ENCODE results near the gene GSTP1.
A peak's percentile ranks its signal among the peaks of the same experiment; 100 is the strongest.
"Not testable (repeated sequence)": the region's sequence is repeated elsewhere in the genome, so short reads cannot be mapped to it uniquely, and the experiment has no call there.

Gene GSTP1

DNA sequence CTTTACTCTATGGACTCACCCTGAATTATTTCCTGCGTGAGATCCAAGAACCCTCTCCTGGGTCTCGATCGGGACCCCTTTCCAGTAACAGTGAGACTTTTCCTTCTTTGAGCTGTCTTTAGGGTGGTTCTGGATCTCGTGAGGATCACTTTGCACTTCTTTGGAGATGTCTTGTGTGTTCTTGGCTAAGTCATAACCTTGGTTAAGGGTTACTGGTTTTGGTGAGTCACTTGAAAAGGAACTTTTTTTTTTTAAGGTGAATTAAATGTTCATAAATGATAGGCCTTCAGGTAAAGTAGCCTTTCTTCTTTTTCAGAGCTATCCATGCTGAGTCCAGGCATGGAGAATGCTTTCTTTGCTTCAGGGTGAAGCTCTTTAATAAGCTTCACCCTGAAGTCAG is 19.4 kb upstream of the GSTP1 start:
- DNase-seq, result no peak

DNA sequence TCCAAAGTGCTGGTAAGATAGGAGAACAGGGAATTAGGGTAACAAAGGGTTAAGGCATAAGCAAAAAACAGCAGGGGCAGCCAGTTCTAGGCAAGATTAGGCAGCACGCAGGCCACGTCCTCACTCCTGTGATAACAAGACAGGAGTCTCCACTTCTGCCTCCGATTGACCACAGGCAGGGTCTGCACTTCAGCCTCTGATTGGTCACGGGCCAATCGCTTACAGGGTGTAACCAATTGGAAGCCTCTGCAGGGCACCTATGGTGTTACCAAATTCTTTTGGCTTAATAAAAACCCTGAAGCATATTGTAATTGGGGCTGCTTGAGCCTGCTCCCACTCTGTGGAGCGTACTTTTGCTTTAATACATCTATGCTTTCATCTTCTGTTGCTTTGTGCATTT is 12.2 kb upstream of the GSTP1 start:
- DNase-seq, result no peak

DNA sequence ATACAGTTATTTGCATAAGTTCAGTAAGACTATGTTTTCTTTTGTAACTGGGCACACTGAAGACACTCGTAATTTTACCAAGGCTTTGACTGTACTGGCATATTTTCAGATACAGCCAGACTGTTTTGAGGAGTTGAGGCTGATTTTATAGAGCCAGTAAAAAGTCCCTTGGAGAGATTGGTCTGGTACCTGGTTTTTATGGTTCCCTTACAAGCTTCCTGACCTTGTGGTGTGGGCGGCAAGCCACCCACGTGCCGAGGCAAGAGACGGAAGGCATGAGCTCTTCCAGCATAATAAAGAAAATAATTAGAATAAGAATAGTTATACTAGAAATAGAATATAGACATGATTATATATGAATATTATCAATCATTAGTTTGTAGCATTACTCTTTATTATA is 11.3 kb upstream of the GSTP1 start:
- no peak for DNase-seq

DNA sequence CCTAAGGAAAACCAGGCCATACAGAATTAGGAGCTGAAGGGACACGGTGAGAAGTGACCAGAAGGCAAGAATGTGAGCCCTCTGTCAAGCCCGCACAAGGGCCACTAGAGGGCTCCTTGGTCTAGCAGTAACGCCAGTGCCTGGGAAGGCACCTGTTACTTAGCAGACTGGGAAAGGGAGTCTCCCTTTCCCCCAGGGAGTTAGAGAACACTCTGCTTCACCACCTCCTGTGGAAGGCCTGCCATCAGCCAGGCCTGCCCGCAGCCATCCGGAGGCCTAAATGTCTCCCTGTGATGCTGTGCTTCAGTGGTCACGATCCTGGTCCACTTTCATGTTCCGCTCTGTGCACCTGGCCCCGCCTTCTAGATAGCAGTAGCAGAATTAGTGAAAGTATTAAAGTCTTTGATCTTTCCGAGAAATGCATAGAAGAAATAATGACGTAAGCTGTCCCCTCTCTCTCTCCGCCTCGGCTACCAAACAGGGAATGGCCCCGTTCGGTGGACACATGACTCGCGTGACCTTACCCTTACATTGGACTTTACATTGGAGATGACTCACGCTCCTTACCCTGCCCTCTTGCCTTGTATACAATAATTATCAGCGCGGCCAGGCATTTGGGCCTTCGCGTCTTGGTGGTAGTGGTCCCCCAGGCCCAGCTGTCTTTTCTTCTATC is 10.7 kb upstream of the GSTP1 start:
- peak in 1 of 6 experiments; percentile 7 for DNase-seq

DNA sequence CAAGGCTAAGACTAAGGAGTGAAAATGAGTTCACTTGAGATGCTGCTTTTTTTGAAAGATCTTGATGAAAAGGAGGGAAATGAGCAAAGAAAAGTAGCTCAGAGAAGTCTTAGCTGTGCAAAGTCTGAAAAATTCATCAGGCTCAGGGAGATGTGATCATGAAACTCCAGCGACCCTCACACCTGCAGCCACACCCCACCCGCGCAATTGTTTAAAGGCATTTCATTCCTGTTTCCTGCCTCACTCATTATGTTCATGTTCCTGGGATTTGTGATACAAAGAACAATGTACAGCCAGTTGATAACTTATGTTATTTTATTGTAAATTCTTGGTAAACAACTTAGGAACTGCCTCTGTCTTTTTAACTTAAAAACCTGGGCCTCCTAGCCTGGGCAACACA is 8.7 kb upstream of the GSTP1 start:
- no peak for DNase-seq

DNA sequence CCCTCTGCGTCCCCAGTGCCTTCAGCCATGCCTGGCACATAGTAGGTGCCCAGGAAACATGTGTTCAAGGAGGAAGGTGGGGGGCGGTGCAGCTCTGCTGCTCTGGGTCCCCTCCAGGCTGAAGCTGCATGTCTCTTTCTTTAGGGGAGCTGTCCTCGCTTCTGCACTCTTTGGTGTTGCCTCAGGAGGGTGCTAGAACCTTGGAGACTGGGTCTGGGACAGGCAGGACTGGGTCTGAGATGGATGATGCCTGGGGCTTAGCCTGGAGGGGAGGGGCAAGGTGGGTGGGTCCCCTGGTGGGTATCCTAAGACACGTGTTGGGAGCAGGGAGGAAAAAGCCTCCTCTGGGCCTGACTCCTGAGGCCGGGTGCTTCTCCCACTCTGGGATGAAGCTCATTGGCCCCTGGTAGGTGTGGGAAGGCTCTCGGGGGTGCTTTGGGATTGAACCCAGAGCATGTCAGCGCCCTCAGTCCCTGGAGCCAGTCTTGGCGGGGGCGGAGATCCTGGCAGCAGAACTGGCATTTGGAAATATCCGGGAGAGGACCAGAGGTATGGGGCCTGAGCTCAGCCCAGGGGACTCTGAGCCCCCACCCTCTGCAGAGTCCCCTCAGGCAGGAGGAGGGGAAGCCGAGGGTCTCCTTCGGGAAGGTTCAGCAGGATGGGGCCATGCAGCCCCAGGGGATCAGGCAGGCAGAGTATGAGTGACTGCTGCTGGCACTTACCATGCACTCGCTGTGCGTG is 6.7 kb upstream of the GSTP1 start:
- DNase-seq, result no peak

DNA sequence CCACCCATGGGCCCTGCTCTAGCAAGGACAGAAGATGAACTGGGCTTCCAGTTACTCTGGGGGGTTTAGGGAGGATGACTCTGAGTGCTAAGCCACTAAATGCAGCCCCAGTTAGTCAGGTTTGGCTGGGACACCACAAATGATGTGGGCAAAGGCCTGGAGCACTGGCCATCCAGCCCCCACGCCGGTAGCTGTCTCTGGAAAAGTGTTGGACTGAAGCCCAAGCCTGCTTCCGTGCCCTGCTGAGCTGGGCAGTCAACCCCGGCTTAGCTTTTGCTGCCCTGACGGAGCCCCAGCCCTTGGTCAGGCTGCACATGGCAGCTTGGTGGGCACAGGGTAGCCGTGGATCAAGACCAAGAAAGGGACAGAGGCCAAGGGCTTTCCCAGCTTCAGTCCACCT is 5.7 kb upstream of the GSTP1 start:
- no peak for DNase-seq

DNA sequence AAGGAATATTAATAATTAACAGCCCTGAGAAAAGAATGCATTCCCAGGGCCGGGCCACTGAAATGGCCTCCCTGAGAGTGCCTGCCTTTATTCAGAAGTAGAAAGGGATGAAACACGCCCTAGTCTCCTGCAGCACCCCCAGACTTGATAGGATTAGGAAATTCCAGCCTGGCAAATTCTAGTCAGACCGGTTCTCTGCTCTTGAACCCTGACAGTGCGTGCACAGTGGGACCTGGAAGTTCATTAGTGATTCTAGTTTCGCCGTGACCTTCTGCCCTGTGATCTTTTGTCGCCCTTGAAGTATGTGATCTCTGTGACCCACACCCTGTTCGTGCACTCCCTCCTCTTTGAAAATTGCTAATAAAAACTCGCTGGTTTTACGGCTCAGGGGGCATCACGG is 2.1 kb upstream of the GSTP1 start:
- no peak for DNase-seq

DNA sequence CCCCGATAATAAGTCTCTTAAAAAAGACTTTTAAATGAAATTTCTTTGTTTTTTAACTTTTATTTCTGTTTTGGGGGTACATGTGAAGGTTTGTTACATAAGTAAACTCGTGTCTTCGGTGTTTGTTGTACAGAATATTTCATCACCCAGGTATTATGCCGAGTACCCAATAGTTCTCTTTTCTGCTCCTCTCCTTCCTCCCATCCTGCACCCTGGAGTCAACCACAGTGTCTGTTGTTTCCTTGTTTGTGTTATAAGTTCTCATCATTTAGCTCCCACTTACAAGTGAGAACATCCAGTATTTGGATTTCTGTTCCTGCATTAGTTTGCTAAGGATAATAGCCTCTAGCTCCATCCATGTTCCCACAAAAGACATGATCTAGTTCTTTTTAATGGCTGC is 1.6 kb upstream of the GSTP1 start:
- no peak for DNase-seq

DNA sequence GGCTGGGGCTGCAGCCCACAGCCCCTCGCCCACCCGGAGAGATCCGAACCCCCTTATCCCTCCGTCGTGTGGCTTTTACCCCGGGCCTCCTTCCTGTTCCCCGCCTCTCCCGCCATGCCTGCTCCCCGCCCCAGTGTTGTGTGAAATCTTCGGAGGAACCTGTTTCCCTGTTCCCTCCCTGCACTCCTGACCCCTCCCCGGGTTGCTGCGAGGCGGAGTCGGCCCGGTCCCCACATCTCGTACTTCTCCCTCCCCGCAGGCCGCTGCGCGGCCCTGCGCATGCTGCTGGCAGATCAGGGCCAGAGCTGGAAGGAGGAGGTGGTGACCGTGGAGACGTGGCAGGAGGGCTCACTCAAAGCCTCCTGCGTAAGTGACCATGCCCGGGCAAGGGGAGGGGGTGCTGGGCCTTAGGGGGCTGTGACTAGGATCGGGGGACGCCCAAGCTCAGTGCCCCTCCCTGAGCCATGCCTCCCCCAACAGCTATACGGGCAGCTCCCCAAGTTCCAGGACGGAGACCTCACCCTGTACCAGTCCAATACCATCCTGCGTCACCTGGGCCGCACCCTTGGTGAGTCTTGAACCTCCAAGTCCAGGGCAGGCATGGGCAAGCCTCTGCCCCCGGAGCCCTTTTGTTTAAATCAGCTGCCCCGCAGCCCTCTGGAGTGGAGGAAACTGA is 731 bp downstream of the GSTP1 start:
- peak in 3 of 6 experiments; percentile 22 to 50 (median 43) for DNase-seq

DNA sequence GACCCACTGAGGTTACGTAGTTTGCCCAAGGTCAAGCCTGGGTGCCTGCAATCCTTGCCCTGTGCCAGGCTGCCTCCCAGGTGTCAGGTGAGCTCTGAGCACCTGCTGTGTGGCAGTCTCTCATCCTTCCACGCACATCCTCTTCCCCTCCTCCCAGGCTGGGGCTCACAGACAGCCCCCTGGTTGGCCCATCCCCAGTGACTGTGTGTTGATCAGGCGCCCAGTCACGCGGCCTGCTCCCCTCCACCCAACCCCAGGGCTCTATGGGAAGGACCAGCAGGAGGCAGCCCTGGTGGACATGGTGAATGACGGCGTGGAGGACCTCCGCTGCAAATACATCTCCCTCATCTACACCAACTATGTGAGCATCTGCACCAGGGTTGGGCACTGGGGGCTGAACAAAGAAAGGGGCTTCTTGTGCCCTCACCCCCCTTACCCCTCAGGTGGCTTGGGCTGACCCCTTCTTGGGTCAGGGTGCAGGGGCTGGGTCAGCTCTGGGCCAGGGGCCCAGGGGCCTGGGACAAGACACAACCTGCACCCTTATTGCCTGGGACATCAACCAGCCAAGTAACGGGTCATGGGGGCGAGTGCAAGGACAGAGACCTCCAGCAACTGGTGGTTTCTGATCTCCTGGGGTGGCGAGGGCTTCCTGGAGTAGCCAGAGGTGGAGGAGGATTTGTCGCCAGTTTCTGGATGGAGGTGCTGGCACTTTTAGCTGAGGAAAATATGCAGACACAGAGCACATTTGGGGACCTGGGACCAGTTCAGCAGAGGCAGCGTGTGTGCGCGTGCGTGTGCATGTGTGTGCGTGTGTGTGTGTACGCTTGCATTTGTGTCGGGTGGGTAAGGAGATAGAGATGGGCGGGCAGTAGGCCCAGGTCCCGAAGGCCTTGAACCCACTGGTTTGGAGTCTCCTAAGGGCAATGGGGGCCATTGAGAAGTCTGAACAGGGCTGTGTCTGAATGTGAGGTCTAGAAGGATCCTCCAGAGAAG is 1.6 kb downstream of the GSTP1 start:
- peak in 2 of 6 experiments; percentile 15 to 37 for DNase-seq

DNA sequence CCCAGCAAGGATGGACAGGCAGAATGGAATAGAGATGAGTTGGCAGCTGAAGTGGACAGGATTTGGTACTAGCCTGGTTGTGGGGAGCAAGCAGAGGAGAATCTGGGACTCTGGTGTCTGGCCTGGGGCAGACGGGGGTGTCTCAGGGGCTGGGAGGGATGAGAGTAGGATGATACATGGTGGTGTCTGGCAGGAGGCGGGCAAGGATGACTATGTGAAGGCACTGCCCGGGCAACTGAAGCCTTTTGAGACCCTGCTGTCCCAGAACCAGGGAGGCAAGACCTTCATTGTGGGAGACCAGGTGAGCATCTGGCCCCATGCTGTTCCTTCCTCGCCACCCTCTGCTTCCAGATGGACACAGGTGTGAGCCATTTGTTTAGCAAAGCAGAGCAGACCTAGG is 2.3 kb downstream of the GSTP1 start:
- DNase-seq, result no peak

DNA sequence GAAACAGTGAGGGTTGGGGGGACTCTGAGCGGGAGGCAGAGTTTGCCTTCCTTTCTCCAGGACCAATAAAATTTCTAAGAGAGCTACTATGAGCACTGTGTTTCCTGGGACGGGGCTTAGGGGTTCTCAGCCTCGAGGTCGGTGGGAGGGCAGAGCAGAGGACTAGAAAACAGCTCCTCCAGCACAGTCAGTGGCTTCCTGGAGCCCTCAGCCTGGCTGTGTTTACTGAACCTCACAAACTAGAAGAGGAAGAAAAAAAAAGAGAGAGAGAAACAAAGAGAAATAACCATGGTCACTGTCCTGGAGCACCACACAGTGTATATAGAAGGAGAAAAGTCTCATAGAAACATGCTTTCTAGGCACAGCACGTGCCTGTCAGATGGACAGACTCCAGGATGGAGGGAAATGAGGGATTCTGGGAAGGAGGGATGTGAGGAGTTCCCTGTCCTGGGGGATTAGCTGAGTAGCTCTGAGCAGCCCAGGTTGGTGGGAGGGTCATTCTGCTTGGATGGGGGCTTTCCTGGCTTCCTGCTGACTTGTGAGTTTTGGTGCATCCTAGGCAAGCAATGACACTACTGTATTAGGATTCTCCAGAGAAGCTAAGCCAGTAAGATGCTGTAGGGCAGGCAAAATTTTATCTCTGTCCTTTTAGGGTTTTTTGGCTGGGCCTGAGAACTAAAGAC is 3.1 kb downstream of the GSTP1 start:
- no peak for DNase-seq

DNA sequence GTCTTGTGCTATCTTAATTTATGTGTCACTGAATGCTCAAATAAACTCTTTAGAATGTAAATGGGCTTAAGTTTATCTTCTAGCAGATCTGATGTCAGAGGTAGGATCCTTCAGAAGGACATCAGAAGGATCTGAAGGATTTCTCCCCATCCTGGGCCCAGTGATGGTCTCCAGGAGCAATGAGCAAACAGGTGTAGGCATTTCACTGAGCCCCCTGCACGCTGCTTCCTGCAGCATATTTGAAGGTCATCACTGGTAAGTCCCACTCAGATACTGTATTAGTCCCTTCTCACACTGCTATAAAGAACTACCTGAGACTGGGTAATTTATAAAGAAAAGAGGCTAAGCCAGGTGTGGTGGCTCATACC is 4.5 kb downstream of the GSTP1 start:
- DNase-seq, result no peak

DNA sequence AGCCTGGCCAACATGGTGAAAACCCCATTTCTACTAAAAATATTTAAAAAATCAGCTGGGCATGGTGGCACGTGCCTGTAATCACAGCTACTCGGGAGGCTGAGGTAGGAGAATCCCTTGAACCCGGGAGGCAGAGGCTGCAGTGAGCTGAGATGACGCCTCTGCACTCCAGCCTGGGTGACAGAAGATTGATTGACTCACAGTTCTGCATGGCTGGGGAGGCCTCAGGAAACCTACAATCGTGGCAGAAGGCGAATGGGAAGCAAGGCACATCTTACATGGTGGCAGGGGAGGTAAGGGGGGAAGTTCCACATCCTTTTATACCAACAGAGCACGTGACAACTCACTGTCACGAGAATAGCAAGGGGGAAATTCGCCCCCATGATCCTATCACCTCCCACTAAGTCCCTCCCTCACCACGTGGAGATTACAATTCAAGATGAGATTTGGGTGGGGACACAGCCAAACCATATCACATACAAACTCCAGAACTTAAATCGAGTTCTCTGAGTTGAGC is 5.3 kb downstream of the GSTP1 start:
- not testable (repeated sequence) for DNase-seq

DNA sequence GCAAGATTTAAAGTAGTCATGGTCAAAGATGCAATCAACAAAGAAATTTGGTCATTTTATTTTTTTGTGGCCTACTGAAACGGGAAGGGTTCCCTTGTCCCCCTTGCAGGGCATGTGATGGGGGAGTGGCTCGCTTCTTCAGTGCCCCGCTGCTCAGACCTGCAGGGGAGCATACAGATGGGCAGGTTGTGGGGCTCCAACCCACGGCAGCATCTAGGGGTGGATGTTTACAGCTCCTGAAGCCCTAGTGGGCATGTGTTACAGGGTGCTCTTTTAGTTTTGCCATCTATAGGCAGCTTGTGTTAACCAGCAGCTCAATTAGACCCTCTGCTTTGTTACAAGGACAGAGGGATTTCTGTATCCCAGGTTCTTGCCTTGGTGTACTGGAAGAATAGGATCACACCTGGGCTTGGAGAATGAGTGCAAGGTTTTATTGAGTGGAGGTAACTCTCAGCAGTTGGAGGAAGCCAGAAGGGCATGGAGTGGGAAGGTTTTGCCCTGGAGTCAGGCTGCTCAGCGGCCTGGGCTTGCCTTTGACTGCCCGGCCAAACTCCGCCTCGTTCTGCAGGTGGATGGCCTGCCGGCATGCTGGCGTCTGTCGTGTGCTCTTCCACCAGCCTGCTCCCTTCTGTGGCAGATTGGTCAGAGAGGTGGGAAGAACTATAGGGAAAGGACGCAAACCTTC is 9.4 kb downstream of the GSTP1 start:
- DNase-seq, result no peak

DNA sequence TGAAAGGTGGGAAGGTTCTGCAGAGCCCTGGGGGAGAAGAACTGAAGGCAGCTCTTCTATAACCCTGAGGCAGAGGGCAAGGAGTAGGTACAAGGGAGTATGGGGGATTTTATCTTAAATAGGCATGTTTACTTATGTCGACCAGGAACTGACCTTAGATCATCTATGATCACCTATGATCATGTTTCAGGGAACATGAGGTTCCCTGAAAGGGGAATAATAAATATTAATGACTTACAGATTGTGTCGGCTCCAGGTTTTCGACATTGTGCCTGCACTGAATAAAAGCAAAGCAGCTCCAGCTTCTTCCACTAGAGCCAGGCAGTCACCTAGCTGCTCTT is 9.9 kb downstream of the GSTP1 start:
- DNase-seq, result no peak

DNA sequence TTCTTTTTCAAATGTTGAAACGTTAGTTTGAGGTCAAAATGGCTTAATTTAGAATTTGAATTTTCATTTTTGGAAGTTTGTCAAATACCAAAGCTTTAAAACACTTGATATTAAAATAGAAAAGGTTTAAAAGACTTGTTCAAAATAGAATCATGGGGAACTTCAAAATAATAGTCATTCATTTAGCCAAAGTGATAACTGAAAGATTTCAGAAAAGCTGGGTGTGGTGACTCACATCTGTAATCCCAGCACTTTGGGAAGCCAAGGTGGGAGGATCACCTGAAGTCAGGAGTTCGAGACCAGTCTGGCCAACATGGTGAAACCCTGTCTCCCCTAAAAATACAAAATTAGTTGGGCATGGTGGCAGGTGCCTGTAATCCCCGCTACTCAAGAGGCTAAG is 10.9 kb downstream of the GSTP1 start:
- no peak for DNase-seq

DNA sequence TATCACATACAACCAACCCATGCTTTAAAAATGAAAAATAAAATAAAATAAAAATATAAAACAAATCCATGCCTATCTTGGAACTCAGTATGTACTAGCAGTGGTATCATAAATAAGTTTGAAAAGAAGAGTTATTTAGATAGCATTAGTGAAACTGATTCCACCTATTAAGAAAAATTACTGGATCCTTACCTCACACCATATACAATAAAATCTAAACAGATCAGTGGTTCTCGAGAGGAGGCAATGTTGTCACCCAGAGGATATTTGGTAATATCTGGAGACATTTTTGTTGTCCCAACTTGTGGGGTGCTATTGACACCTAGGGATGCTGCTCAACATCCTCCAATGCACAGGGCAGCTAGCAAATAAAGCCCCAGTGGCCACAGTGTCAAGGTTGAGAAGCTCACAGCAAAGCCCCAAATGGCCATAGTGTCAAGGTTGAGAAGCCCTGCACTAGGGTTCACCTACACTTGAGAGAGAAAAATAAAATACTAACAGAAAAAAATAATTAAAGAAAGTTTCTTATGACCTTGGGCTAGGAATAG is 13.2 kb downstream of the GSTP1 start:
- no peak for DNase-seq

DNA sequence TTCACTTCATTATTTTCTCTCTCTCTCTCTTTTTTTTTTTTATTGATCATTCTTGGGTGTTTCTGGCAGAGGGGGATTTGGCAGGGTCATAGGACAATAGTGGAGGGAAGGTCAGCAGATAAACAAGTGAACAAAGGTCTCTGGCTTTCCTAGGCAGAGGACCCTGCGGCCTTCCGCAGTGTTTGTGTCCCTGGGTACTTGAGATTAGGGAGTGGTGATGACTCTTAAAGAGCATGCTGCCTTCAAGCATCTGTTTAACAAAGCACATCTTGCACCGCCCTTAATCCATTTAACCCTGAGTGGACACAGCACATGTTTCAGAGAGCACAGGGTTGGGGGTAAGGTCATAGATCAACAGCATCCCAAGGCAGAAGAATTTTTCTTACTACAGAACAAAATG is 13.8 kb downstream of the GSTP1 start:
- DNase-seq, result not testable (repeated sequence)

DNA sequence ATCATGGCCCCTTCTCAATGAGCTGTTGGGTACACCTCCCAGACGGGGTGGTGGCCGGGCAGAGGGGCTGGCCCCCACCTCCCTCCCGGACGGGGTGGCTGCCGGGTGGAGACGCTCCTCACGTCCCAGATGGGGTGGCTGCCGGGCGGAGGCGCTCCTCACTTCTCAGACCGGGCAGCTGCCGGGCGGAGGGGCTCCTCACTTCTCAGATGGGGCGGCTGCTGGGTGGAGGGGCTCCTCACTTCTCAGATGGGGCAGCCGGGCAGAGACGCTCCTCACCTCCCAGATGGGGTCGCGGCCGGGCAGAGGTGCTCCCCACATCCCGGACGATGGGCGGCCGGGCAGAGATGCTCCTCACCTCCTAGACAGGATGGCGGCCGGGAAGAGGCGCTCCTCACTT is 14.4 kb downstream of the GSTP1 start:
- DNase-seq, result not testable (repeated sequence)
